Neural cell (in vitro differentiated cells): ENCODE data around the gene RFX2. TPM values are rescaled to one million over a fixed set of nuclear protein-coding genes. Genes with fewer than 3 reads are reported as not detected.

Source experiments
- H2AFZ ChIP-seq: fragments of 200-600, 300-800 bp; sonication (generic), shearing (Covaris generic); 2 replicates; pipeline ENCODE4 v1.6.0; 2014; ENCODE audit warnings: low read depth, mild to moderate bottlenecking, antibody characterized with exemption, low read length, moderate library complexity
- H3F3A ChIP-seq: fragments of 200-600 bp; shearing (Covaris generic); 2 replicates; pipeline ENCODE4 v1.6.1; 2016; ENCODE audit warnings: mild to moderate bottlenecking, moderate library complexity, mixed read lengths, antibody characterized with exemption, low read length; ENCODE audit not compliant: insufficient read depth, poor library complexity, severe bottlenecking
- H3K27ac ChIP-seq: fragments of 200-600, 300-800 bp; sonication (generic), shearing (Covaris generic); 2 replicates; pipeline ENCODE4 v1.5.1; 2014; ENCODE audit warnings: mild to moderate bottlenecking, low read length, moderate library complexity
- H3K27me3 ChIP-seq: fragments of 300-800, 200-600 bp; sonication (generic), shearing (Covaris generic); 2 replicates; pipeline ENCODE4 v1.6.0; 2014; ENCODE audit warnings: mild to moderate bottlenecking, low read depth, low read length, moderate library complexity; ENCODE audit not compliant: insufficient read depth
- H3K36me3 ChIP-seq: fragments of 300-800, 200-600 bp; sonication (generic), shearing (Covaris generic); 2 replicates; pipeline ENCODE4 v1.5.1; 2014; ENCODE audit warnings: mild to moderate bottlenecking, antibody characterized with exemption, low read length, moderate library complexity; ENCODE audit not compliant: insufficient read depth
- H3K4me2 ChIP-seq: fragments of 300-800, 200-600 bp; sonication (generic), shearing (Covaris generic); 2 replicates; pipeline ENCODE4 v1.6.0; 2014; ENCODE audit warnings: mild to moderate bottlenecking, low read length
- H3K4me3 ChIP-seq: fragments of 300-800, 200-600 bp; sonication (generic), shearing (Covaris generic); 2 replicates; pipeline ENCODE4 v1.5.1; 2014; ENCODE audit warnings: mild to moderate bottlenecking, low read length, moderate library complexity
- H3K79me2 ChIP-seq: fragments of 200-600 bp; shearing (Covaris generic); replicated peaks from 2 replicates; pipeline ENCODE4 v1.6.0; 2014; ENCODE audit warnings: mild to moderate bottlenecking, low read length, moderate library complexity; ENCODE audit not compliant: insufficient read depth
- H3K9ac ChIP-seq: fragments of 300-800, 200-600 bp; sonication (generic), shearing (Covaris generic); 2 replicates; pipeline ENCODE4 v1.6.1; 2016; ENCODE audit warnings: mild to moderate bottlenecking, low read length, mixed read lengths
- H3K9me2 ChIP-seq: fragments of 200-600 bp; shearing (Covaris generic); 2 replicates; pipeline ENCODE4 v1.6.1; 2016; ENCODE audit warnings: mild to moderate bottlenecking, low read length, mixed read lengths; ENCODE audit not compliant: insufficient read depth
- H3K9me3 ChIP-seq: fragments of 200-600, 300-800 bp; sonication (generic), shearing (Covaris generic); 2 replicates; pipeline ENCODE4 v1.6.1; 2016; ENCODE audit warnings: mild to moderate bottlenecking, mixed run types, low read length, moderate library complexity, mixed read lengths
- H4K20me1 ChIP-seq: fragments of 200-600 bp; shearing (Covaris generic); 2 replicates; pipeline ENCODE4 v1.6.1; 2016; ENCODE audit warnings: mild to moderate bottlenecking, mixed run types; ENCODE audit not compliant: insufficient read depth
- EP300 ChIP-seq: fragments of 450-650 bp; conservative IDR thresholded peaks from 2 replicates; pipeline ENCODE4 v1.6.1; 2014; ENCODE audit warnings: antibody characterized with exemption, mild to moderate bottlenecking, moderate library complexity; ENCODE audit not compliant: poor library complexity, severe bottlenecking
- EZH2 ChIP-seq: fragments of 200-600, 300-800 bp; shearing (Covaris generic), sonication (generic); IDR thresholded peaks from 2 replicates; pipeline ENCODE4 v1.6.1; 2014; ENCODE audit warnings: antibody characterized with exemption, low read length, borderline replicate concordance, mild to moderate bottlenecking; ENCODE audit not compliant: insufficient read depth, poor library complexity, severe bottlenecking
- MXI1 ChIP-seq: fragments of 450-650 bp; conservative IDR thresholded peaks from 2 replicates; pipeline ENCODE4 v1.6.1; 2014; ENCODE audit warnings: antibody characterized with exemption, mild to moderate bottlenecking; ENCODE audit not compliant: poor library complexity, severe bottlenecking
- POLR2AphosphoS5 ChIP-seq: IDR thresholded peaks from 2 replicates; pipeline ENCODE4 v1.6.1; 2012
- RAD21 ChIP-seq: fragments of 450-650 bp; conservative IDR thresholded peaks from 2 replicates; pipeline ENCODE4 v1.6.1; 2014; ENCODE audit warnings: antibody characterized with exemption, mild to moderate bottlenecking, moderate library complexity
- SMC3 ChIP-seq: fragments of 450-650 bp; conservative IDR thresholded peaks from 2 replicates; pipeline ENCODE4 v1.6.1; 2014; ENCODE audit warnings: antibody characterized with exemption, mild to moderate bottlenecking, moderate library complexity; ENCODE audit not compliant: poor library complexity
- TAF1 ChIP-seq: IDR thresholded peaks from 2 replicates; pipeline ENCODE4 v1.6.1; 2012; ENCODE audit warnings: low read depth
- polyA plus RNA-seq: library from polyadenylated mRNA; depleted of rRNA; stranded (reverse); fragments of >200 nt; gene quantifications from 2 replicates; pipeline ENCODE4 v1.2.3, GENCODE V29; 2014
- TF ChIP-seq, protein P1 (sequence below): fragments of 450-650 bp; IDR thresholded peaks from 2 replicates; pipeline ENCODE4 v1.5.1; 2014; ENCODE audit warnings: antibody characterized with exemption, mild to moderate bottlenecking, moderate library complexity; ENCODE audit not compliant: poor library complexity, severe bottlenecking
- TF ChIP-seq, protein P2 (sequence below): IDR thresholded peaks from 2 replicates; pipeline ENCODE4 v1.6.1; 2012; ENCODE audit warnings: borderline replicate concordance

RFX2 gene
- polyA plus RNA-seq, 1 donor from 2014 or later = 0.69 TPM

DNA sequence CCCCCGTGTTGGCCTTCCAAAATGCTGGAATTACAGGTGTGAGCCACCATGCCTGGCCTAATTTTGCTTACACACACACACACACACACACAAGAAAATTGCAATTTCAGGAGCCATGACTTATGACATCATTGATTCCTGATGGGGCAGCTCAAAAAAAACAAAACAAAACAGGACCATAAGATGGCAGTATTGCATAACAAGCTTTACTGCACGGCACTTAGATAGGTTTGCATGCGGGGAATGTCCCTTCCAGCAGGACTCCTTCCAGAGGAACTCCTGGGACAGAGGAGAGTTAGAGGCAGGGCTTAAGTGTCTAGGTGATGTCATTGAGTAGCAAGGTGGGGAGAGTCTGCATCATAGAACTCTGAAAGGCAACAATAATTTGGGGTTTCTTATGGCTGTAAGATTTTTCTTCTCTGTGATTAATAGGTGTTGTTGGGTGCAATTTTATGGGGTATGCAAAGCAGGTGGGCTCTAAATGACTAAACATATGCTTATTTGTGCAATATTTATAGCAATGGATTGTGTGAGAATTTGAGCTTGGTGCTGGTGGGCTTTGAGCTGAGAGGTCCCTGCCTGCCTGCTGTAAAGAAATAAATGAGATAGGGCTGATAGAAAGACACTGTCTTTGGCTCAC, 16.2 kb upstream of the RFX2 start:
- no peak overlapping the region for H3K9ac ChIP-seq
- H3K36me3 ChIP-seq = no peaks in the 10 kb centered on the region
- no peaks in the 10 kb centered on the region for H3K9me2 ChIP-seq
- H3K27me3 ChIP-seq = no peaks in the 10 kb centered on the region
- TF ChIP-seq RAD21 (peak; percentile 55), POLR2AphosphoS5 (no peak), EZH2 (no peak)
- TF ChIP-seq, protein P1, sequence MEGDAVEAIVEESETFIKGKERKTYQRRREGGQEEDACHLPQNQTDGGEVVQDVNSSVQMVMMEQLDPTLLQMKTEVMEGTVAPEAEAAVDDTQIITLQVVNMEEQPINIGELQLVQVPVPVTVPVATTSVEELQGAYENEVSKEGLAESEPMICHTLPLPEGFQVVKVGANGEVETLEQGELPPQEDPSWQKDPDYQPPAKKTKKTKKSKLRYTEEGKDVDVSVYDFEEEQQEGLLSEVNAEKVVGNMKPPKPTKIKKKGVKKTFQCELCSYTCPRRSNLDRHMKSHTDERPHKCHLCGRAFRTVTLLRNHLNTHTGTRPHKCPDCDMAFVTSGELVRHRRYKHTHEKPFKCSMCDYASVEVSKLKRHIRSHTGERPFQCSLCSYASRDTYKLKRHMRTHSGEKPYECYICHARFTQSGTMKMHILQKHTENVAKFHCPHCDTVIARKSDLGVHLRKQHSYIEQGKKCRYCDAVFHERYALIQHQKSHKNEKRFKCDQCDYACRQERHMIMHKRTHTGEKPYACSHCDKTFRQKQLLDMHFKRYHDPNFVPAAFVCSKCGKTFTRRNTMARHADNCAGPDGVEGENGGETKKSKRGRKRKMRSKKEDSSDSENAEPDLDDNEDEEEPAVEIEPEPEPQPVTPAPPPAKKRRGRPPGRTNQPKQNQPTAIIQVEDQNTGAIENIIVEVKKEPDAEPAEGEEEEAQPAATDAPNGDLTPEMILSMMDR = peak; percentile 45
- TF ChIP-seq, protein P2, sequence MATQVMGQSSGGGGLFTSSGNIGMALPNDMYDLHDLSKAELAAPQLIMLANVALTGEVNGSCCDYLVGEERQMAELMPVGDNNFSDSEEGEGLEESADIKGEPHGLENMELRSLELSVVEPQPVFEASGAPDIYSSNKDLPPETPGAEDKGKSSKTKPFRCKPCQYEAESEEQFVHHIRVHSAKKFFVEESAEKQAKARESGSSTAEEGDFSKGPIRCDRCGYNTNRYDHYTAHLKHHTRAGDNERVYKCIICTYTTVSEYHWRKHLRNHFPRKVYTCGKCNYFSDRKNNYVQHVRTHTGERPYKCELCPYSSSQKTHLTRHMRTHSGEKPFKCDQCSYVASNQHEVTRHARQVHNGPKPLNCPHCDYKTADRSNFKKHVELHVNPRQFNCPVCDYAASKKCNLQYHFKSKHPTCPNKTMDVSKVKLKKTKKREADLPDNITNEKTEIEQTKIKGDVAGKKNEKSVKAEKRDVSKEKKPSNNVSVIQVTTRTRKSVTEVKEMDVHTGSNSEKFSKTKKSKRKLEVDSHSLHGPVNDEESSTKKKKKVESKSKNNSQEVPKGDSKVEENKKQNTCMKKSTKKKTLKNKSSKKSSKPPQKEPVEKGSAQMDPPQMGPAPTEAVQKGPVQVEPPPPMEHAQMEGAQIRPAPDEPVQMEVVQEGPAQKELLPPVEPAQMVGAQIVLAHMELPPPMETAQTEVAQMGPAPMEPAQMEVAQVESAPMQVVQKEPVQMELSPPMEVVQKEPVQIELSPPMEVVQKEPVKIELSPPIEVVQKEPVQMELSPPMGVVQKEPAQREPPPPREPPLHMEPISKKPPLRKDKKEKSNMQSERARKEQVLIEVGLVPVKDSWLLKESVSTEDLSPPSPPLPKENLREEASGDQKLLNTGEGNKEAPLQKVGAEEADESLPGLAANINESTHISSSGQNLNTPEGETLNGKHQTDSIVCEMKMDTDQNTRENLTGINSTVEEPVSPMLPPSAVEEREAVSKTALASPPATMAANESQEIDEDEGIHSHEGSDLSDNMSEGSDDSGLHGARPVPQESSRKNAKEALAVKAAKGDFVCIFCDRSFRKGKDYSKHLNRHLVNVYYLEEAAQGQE = no peak
- no peaks in the 10 kb centered on the region for H4K20me1 ChIP-seq
- no peak overlapping the region for H2AFZ ChIP-seq
- peaks cover 3% of the 10 kb centered on the region for H3K9me3 ChIP-seq
- H3K4me3 ChIP-seq = no peak overlapping the region
- H3K27ac ChIP-seq = no peak overlapping the region
- no peak overlapping the region for H3K4me2 ChIP-seq
- no peaks in the 10 kb centered on the region for H3K79me2 ChIP-seq
- no peaks in the 10 kb centered on the region for H3F3A ChIP-seq

DNA sequence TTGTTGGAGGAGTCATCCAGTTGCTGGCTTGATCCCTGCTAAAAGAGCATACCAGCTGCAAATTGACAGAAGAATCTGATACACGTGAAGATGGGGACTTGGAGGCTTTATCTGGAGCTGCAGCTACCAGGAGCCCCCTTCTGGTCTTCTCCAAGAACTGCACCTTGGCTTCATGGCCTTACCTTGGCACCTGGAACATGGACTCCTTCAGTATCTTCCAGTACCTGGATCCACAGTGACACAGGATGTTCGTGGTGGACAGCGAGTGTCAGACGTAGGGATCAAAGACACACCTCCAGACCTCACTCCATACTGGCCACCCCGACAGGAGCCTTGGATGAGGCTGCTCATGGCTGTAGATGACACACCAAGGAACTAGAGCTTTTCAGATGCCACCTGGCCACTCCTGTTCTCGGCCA, 15.3 kb upstream of the RFX2 start:
- Histone ChIP-seq H3K79me2 (no peaks in the 10 kb centered on the region), H3K4me3 (no peak overlapping the region), H4K20me1 (no peaks in the 10 kb centered on the region), H3F3A (no peaks in the 10 kb centered on the region), H3K9me2 (no peaks in the 10 kb centered on the region), H3K9me3 (peaks cover 3% of the 10 kb centered on the region), H3K27ac (no peak overlapping the region), H3K4me2 (no peak overlapping the region), H3K36me3 (no peaks in the 10 kb centered on the region), H3K9ac (no peak overlapping the region), H2AFZ (no peak overlapping the region), H3K27me3 (no peaks in the 10 kb centered on the region)
- TF ChIP-seq MXI1 = no peak
- TF ChIP-seq, protein P2 = no peak
- TF ChIP-seq RAD21 = peak; percentile 53
- TF ChIP-seq, protein P1 = peak; percentile 52
- TF ChIP-seq SMC3 = peak; percentile 65
- TF ChIP-seq POLR2AphosphoS5 = no peak
- TF ChIP-seq TAF1 = no peak
- TF ChIP-seq EZH2 = no peak
- TF ChIP-seq EP300 = no peak
